Mammary epithelial cell (primary cell): ENCODE measurements around the gene HMG20A.

ENCODE experiments used
- EZH2 ChIP-seq: IDR thresholded peaks from 2 replicates; pipeline ENCODE4 v1.6.1; 2012; ENCODE audit warnings: low read length, inconsistent platforms, borderline replicate concordance
- TF ChIP-seq, protein P1 (sequence below), 2 donors: IDR thresholded peaks in 1 of 2; conservative IDR thresholded peaks in 1 of 2; 2 replicates each; pipeline ENCODE4 v1.5.1; 2011 to 2012; ENCODE audit warnings: inconsistent platforms in 2 of 2, low read length in 2 of 2, mild to moderate bottlenecking in 2 of 2, control low read depth in 1 of 2, low read depth in 1 of 2; ENCODE audit not compliant: insufficient read depth in 1 of 2; ENCODE audit errors: extremely low read depth in 1 of 2

DNA sequence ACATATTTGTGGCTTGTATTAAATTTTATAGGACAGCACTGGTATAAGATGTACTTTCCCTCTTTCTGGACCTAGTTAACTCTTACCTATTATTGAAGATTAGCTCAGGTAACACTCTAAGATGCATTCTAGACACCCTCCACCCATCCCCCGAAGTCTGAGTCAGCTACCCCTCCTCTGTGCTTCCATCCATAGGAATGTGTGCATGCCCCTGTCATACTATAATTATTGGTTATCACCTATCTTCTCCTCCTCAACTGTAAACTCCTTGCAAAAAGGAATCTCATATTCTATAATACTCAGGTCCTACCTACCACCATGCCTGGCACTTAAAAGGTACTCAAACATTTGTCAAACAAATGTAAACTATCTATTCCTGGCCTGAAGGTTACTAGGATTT, 3.7 kb upstream of the HMG20A start:
- TF ChIP-seq EZH2 = no peak
- TF ChIP-seq, protein P1, sequence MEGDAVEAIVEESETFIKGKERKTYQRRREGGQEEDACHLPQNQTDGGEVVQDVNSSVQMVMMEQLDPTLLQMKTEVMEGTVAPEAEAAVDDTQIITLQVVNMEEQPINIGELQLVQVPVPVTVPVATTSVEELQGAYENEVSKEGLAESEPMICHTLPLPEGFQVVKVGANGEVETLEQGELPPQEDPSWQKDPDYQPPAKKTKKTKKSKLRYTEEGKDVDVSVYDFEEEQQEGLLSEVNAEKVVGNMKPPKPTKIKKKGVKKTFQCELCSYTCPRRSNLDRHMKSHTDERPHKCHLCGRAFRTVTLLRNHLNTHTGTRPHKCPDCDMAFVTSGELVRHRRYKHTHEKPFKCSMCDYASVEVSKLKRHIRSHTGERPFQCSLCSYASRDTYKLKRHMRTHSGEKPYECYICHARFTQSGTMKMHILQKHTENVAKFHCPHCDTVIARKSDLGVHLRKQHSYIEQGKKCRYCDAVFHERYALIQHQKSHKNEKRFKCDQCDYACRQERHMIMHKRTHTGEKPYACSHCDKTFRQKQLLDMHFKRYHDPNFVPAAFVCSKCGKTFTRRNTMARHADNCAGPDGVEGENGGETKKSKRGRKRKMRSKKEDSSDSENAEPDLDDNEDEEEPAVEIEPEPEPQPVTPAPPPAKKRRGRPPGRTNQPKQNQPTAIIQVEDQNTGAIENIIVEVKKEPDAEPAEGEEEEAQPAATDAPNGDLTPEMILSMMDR (conservative IDR thresholded peaks at IDR 0.05 in 1 of 2, IDR thresholded peaks at IDR 0.05 in 1 of 2; ENCODE audit: extremely low read depth in 1 of 2, insufficient read depth in 1 of 2, low read depth in 1 of 2, low read length in 2 of 2) = no peak
